Thyroid gland (tissue), 4 donors: ENCODE results near the gene MAPRE2. TPM values are rescaled to one million over a fixed set of nuclear protein-coding genes. Genes with fewer than 3 reads are reported as not detected.

Source experiments
- DNase-seq, 2 donors: peaks; one replicate each; pipeline ENCODE4 v3.0.0-alpha.2; 2019
- H3K27ac ChIP-seq, 3 donors: fragments of 200-600 bp; sonication (generic); 1 replicate in 2 of 3; 2 replicates in 1 of 3; pipeline ENCODE4 v1.5.1; 2016 to 2019; ENCODE audit warnings: mild to moderate bottlenecking in 1 of 3, moderate library complexity in 1 of 3
- H3K27me3 ChIP-seq: fragments of 200-600 bp; sonication (generic); one replicate; pipeline ENCODE4 v1.5.1; 2019
- H3K36me3 ChIP-seq, 2 donors: fragments of 200-600 bp; sonication (generic); one replicate each; pipeline ENCODE4 v1.5.1; 2016 to 2019
- H3K4me1 ChIP-seq, 2 donors: fragments of 200-600 bp; sonication (generic); one replicate each; pipeline ENCODE4 v1.5.1; 2017 to 2019
- H3K4me3 ChIP-seq, 3 donors: fragments of 200-600 bp; sonication (generic); replicated peaks in 1 of 3; 1 replicate in 2 of 3; 2 replicates in 1 of 3; pipeline ENCODE4 v1.5.1; 2016; ENCODE audit warnings: mild to moderate bottlenecking in 1 of 3
- H3K9me3 ChIP-seq: fragments of 200-600 bp; sonication (generic); one replicate; pipeline ENCODE4 v1.5.1; 2017
- CTCF ChIP-seq, 6 experiments: fragments of 200-600 bp in 3 of 6; fragments of 450-650 bp in 3 of 6; sonication (generic) in 3 of 6; IDR thresholded peaks; one replicate each; pipeline ENCODE4 v1.5.1; 2016 to 2019; ENCODE audit warnings: antibody characterized with exemption in 6 of 6, mild to moderate bottlenecking in 2 of 6, inconsistent platforms in 1 of 6, moderate library complexity in 1 of 6
- POLR2A ChIP-seq, 2 donors: fragments of 450-650 bp; IDR thresholded peaks; one replicate each; pipeline ENCODE4 v1.6.1; 2017; ENCODE audit warnings: antibody characterized with exemption in 2 of 2, mild to moderate bottlenecking in 2 of 2, moderate library complexity in 1 of 2
- WGBS, 2 donors: methylation state at CpG; one replicate each; pipeline ENCODE4 v1.1.5; 2017; 5-methylcytosine and 5-hydroxymethylcytosine counted together
- intact Hi-C: fragments of 100-400 bp; cut with DNase I; formaldehyde crosslinking; loops from one replicate; pipeline ENCODE4 v1.15.1; 2023
- total RNA-seq, 4 donors: library from RNA; depleted of rRNA; stranded (reverse); fragments of >200 nt; gene quantifications; one replicate each; pipeline ENCODE4 v1.2.3, GENCODE V29; 2016

The MAPRE2 gene
- total RNA-seq, 4 donors from 2014 or later = 22.6 to 38.1 (median 28.8) TPM

- Histone ChIP-seq H3K36me3 (no peaks in the 10 kb centered on the region), H3K9me3 (no peaks in the 10 kb centered on the region), H3K27ac (no peak overlapping the region), H3K4me3 (no peak overlapping the region), H3K4me1 (no peaks in the 10 kb centered on the region), H3K27me3 (no peaks in the 10 kb centered on the region)
- TF ChIP-seq POLR2A (IDR thresholded peaks at IDR 0.05) = no peak
- no peak for TF ChIP-seq CTCF (IDR thresholded peaks at IDR 0.05)
- WGBS, 2 donors = 67 to 76% methylated on average over 5 of the region's 5 CpGs
- no peak for DNase-seq
- intact Hi-C loops = no loop called here
Measured at GRCh38 chr18:35171315-35171987, 130.2 kb downstream of the MAPRE2 start.

DNA sequence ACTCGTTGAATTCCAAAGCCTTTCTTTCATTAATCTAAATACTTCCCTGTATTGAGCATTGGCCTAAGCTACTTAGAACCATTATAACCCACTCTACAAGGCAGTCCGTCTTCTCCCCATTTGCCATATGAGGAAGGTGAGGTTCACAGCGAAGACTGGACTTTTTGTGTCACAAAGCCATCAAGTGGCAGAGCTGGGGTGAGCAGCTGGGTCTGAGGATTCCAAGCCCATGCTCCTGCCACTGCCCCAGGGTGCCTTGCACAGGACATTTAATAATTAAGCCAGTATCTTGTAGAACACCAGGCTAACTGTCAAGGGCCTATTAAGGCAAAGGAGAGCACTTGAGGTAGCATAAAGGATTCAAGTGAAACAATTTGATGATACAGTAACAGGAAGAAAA, 130.8 kb downstream of the MAPRE2 start:
- intact Hi-C loops = no loop called here
- no peaks in the 10 kb centered on the region for H3K4me1 ChIP-seq
- no peaks in the 10 kb centered on the region for H3K36me3 ChIP-seq
- no peak for DNase-seq
- 91 to 96% methylated on average over 3 of the region's 3 CpGs for WGBS, 2 donors
- H3K9me3 ChIP-seq = no peaks in the 10 kb centered on the region
- no peaks in the 10 kb centered on the region for H3K27me3 ChIP-seq
- TF ChIP-seq CTCF (IDR thresholded peaks at IDR 0.05) (no peak), POLR2A (IDR thresholded peaks at IDR 0.05) (no peak)
- no peak overlapping the region for H3K4me3 ChIP-seq
- no peak overlapping the region for H3K27ac ChIP-seq

- Histone ChIP-seq H3K4me3 (no peak overlapping the region), H3K27ac (no peak overlapping the region), H3K4me1 (no peaks in the 10 kb centered on the region), H3K27me3 (no peaks in the 10 kb centered on the region), H3K9me3 (no peaks in the 10 kb centered on the region), H3K36me3 (no peaks in the 10 kb centered on the region)
- 78 to 80% methylated on average over 2 of the region's 2 CpGs for WGBS, 2 donors
- TF ChIP-seq CTCF (IDR thresholded peaks at IDR 0.05) (no peak), POLR2A (IDR thresholded peaks at IDR 0.05) (no peak)
- intact Hi-C loops = no loop called here
- no peak for DNase-seq
Measured at GRCh38 chr18:35172451-35173035, 131.3 kb downstream of the MAPRE2 start.

GRCh38 chr18:35174093-35174731, 133.0 kb downstream of the MAPRE2 start:
- Histone ChIP-seq H3K4me3 (no peak overlapping the region), H3K27me3 (no peaks in the 10 kb centered on the region), H3K9me3 (no peaks in the 10 kb centered on the region), H3K36me3 (no peaks in the 10 kb centered on the region), H3K27ac (no peak overlapping the region), H3K4me1 (no peaks in the 10 kb centered on the region)
- TF ChIP-seq POLR2A (IDR thresholded peaks at IDR 0.05) (no peak), CTCF (IDR thresholded peaks at IDR 0.05) (no peak)
- WGBS, 2 donors = 39% methylated on average over 5 of the region's 5 CpGs
- intact Hi-C loops = no loop called here
- no peak for DNase-seq

DNA sequence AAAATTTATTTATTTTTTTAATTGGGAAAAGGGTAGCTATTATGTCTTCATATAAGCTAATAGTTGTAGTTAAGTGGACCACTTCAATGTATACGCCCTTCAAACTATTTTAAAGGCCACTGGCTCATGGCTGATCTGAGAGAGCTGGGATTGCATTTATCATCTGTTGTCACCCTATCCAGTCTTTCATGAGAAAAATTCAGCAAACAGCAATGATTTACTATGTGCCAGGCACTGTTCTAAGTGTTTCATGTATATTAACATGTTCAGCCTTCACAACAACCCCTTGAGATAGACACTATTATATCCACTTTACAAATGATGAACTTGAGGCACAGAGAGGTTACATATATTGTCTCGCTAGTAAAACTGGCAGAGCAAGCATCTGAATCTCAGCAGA, 133.5 kb downstream of the MAPRE2 start:
- no peak overlapping the region for H3K27ac ChIP-seq
- no peak overlapping the region for H3K4me3 ChIP-seq
- H3K4me1 ChIP-seq = no peaks in the 10 kb centered on the region
- 73 to 97% methylated on average over 2 of the region's 2 CpGs for WGBS, 2 donors
- TF ChIP-seq POLR2A (IDR thresholded peaks at IDR 0.05) (no peak), CTCF (IDR thresholded peaks at IDR 0.05) (no peak)
- no peaks in the 10 kb centered on the region for H3K9me3 ChIP-seq
- no peaks in the 10 kb centered on the region for H3K36me3 ChIP-seq
- intact Hi-C loops = no loop called here
- DNase-seq = no peak
- no peaks in the 10 kb centered on the region for H3K27me3 ChIP-seq
